ENCODE results near the gene PCYT1B.
A peak's percentile ranks its signal among the peaks of the same experiment; 100 is the strongest.
"Not testable (repeated sequence)": the region's sequence is repeated elsewhere in the genome, so short reads cannot be mapped to it uniquely, and the experiment has no call there.

The PCYT1B gene

DNA sequence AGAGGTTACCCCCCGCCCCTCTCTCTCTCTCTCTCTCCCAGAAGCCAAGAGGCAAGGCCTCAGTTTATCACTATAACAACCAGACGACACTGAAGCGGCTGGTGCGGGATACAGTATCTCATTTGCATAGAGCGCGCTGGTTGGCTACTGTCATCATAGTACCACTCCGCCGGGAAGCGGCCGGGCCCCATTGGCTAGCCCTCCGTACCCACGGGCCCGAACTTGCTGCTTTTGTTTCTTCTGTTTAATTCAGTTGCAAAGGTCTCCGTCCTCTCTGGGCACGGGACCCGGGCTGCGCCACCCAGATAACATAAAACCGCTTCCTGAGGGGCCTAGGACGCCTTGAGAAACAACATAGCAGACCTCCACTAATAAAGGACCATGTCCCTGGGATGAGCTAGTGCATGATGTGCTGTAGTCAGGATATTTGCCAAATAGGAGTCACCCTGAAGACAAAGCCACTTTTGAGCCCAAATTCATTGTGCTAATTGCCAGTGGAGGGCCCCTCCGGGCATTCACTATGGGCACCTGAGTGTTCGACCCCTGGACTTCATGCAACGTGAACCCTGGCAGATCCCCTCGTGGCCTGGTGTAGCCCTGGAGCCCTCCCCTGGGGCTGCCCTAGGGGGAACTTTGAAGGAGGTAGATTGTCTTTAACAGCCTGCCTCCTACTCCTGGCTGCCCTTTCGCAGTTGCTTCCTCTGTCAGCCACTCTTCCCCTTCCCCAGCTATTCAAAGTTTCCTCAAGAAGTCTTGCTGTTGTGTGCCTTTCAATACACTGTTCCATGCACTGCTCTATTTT is at the start of gene PCYT1B:
Gene PCYT1B (minus strand): TSS at position 91 of the 802 bp plus-strand sequence. CDS start 242 bp downstream, outside the sequence.
- peak; percentile 53 for DNase-seq (ENCODE audit: low read depth)

DNA sequence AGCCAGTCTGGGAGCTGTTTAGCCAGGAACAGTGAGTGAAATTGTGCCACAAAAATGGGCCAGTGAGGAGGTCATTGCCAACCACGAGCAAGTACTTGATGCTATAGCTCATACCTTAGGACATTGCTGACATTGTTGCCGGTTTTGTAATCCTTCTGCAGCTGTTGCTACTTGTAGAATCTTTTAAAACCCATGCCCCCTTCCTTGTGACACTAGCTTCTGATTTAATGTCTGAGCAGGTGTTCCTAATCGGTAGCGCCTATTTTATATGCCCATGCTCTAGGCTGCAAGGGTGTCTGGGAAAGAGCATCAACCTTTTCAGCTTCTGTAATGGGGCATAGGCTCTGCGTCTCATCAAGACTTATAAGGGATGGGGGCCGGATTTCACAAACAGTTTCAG is 49.1 kb upstream of the PCYT1B start:
- peak; percentile 1 for DNase-seq (ENCODE audit: low read depth)

- DNase-seq (ENCODE audit: low read depth): peak; percentile 3
These were observed 47.7 kb upstream of the PCYT1B start for GRCh38 chrX:24694825-24695224.

GRCh38 chrX:24693453-24694202 is 46.5 kb upstream of the PCYT1B start, which contains the start of gene POLA1:
POLA1 (plus strand) TSS chrX:24693918; CDS start chrX:24693962, 44 bp downstream.
- peak; percentile 95 for DNase-seq (ENCODE audit: low read depth)

DNA sequence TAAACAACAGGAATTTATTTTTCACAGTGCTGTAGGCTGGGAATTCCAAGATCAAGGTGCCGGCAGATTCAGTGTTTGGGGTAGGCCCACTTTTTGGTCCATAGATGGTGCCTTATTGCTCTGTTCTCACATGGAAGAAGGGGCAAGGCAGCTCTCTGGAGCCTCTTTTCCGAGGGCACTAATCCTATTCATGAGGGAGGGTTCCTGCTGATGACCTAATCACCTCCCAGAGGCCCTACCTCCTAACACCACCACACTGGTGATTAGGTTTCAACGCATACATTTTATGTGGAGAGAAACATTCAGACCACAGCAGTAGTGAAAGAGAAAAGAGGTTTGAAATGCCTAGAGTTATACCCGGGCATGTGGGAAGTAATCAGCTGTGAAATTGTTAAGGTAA is 45.2 kb upstream of the PCYT1B start:
- DNase-seq (ENCODE audit: low read depth): no peak

DNA sequence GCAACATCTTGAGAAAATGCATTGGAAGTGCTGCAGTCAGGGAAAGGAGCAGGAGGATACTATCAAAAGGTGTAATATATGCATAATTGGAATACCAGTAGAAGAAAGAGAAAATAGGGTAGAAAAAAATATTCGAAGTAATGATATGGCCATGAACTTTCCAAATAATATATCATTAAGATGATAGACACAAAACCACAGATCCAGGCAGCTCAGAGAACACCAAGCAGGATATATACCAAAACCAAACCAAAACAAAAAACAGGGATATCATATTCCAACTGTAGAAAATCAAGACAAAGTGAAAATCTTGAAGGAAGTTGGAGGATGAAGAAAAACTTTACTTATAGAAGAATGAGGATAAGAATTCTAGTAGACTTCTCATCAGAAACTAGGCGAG is 36.9 kb upstream of the PCYT1B start:
- DNase-seq (ENCODE audit: low read depth): no peak

GRCh38 chrX:24682739-24683432 is 35.7 kb upstream of the PCYT1B start:
- no peak for DNase-seq (ENCODE audit: low read depth)

- DNase-seq (ENCODE audit: low read depth): peak; percentile 16
These were observed 29.4 kb upstream of the PCYT1B start for GRCh38 chrX:24676403-24677024.

DNA sequence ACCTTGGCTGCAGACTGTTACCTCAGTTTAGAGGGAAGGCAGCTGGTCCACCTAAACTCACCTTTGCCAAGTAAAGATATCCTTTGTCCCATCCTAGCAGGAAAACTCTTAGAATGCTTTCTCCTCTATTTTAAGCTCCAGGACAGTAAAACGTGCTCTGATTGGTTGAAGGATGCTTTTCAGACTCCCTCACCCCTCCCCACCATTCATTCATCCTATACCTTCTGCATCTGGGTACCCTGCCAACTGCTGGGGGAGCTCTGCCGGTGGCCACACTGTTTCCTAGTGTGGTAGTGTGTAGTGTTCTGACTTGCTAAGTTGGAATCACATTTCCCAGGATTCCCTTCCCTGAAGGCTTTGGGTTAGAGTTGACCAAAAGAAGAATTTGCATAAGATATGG is 26.3 kb upstream of the PCYT1B start:
- DNase-seq (ENCODE audit: low read depth): no peak

DNA sequence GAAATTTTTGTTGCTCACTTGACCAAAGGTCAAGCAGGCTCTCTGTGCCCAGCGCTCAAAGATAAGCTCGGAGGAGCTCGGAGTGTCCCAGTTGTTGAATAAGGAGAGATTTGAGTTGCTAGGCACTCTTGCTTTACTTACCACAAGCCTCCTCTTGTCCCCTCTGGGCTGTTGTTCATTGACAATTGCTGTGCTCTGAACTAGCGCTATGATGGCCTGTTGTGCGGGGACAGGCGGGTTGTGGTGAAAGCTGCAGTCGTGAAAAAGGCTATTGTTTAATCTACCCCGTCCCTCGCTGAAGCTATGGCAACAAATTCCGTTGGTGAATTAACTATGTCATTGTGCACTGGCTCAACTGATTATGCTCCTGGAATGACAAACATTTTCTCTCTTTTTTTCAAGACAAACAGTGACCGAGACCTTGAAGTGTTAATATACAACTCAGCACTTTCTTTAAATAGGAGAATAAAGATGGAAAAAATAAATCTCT is 25.6 kb upstream of the PCYT1B start:
- DNase-seq (ENCODE audit: low read depth): no peak

GRCh38 chrX:24668111-24668510 is 21.0 kb upstream of the PCYT1B start:
- no peak for DNase-seq (ENCODE audit: low read depth)

DNA sequence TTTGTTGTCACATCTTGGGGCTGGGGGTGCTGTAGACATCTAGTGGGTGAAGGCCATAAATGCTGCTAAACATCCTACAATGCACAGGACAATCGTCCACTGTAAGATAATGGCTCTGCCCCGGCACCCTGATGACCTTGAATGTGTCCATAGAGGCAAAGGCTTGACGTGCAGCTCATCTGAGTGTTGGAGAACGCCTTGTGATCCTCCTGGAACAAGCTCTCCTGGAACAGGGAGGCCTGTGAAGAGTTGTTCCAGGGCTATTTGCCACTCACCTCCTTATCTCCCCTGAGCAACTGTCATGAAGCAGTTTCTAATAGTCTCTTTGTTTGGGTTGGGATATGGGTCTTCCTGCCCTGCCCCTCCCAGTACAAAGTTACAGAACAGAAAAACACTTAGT is 15.2 kb upstream of the PCYT1B start:
- no peak for DNase-seq (ENCODE audit: low read depth)

- no peak for DNase-seq (ENCODE audit: low read depth)
These were observed 14.1 kb upstream of the PCYT1B start for GRCh38 chrX:24661292-24661691.

DNA sequence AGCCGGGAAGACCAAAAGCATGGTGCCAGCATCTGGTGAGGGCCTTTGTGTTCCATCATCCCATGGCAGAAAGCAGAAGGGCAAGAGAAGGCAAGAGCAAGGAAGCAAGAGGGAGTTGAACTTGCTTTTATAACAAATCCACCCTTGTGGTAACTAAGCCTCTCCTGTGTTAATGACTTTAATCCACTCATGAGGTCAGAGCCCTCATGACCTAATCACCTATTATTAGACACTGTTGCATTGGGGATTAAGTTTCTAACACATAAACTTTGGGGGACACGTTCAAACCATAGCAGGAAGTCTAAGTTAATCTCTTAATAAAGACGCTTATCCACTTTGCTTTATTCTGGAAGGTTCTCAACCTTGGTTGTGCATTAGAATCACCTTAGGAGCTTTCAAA is 12.5 kb upstream of the PCYT1B start:
- DNase-seq (ENCODE audit: low read depth): no peak

DNA sequence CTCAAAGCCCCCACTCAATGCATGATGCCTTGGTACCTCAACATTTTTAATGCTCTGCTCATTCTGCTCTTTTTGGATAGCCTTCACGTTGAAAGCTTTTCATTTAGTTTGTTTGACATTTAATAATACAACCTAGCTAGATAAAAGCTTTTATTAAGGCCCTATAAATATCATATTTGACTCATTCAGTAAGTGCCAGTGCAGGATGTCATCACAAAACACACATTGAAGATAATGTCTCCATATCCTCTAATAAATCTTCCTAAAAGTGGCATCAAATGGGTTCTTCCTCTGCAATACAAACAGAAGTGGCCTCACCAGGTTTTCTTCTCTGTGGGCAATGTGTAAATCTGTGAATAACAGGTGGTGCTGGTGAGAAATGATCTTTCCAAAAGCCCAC is 12.0 kb upstream of the PCYT1B start:
- DNase-seq (ENCODE audit: low read depth): no peak

DNA sequence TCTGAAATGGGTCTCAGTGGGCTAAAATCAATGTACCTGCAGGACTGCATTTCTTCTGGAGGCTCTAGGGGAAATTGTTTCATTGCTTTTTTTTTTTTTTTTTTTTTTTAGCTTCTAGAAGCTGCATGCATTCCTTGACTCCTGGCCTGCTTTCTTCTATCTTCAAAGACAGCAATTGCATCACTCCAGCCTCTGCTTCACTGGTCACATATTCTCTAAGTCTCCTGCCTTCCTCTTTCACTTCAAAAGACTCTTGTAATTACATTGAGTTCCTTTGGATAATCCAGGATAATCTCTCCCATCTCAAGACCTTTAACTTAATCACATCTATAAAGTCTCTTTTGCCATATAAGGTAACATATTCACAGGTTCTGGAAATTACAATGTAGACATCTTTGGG is 11.3 kb upstream of the PCYT1B start:
- no peak for DNase-seq (ENCODE audit: low read depth)

GRCh38 chrX:24657671-24658386 is 10.7 kb upstream of the PCYT1B start:
- DNase-seq (ENCODE audit: low read depth): no peak

DNA sequence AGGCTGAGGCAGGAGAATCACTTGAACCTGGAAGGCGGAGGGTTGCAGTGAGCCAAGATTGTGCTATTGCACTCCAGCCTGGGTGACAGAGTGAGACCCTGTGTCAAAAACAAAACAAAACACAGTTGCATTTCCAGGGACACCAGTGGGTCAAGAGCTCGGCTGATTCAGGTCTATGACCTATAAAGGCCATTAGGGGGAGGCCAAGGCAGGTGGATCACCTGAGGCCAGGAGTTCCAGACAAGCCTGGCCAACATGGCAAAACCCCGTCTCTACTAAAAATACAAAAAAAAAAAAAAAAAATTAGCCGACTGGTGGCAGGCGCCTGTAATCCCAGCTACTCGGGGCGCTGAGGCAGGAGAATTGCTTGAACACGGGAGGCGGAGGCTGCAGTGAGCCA is 8.5 kb upstream of the PCYT1B start:
- not testable (repeated sequence) for DNase-seq (ENCODE audit: low read depth)

DNA sequence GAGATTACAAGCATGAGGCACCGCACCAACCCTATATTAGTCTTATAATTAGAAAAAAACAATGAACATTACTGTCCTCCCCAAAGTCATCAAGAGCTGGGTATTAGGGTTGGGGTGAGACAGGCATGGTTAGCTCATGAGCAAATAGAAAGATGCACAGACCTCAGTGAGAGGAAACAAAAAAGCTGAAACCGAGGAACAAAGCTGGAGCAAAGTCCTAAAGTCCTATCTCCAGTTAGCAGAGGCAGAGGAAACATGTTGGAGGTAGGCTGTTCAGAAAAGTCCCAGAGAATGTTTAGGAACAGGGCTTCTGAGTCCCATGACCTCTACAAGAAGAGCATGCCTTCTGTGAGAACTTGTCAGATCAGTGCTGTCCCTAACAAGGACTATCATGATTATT is 4.6 kb upstream of the PCYT1B start:
- DNase-seq (ENCODE audit: low read depth): no peak

- no peak for DNase-seq (ENCODE audit: low read depth)
These were observed 1.3 kb upstream of the PCYT1B start for GRCh38 chrX:24648495-24648894.

DNA sequence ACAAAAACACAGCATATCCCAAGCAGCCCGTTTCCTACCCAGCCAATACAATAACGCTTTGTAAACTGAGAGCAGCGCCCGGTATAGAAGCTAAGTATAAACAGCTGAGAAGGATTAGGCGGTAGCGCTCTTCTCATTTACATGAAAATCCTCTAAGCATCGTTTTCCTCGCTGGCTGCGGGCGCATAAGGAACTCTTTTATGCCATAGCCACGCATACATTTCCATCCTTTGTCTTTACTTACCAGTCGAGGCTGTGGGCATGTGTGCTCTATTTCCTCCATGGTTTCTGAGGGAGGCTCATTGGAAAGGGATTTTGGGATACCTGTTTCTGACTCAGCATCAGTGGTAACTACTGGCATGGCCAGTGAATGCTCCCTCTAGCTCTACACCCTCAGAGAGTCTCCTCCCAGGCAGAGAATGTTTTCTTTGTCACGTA is 383 bp downstream of the PCYT1B start:
- DNase-seq (ENCODE audit: low read depth): peak; percentile 3
